ENCODE results near the gene KLHL24.

GRCh38 chr3:183592821-183593220, 42.6 kb upstream of the KLHL24 start:
- TF ChIP-seq, protein P1, sequence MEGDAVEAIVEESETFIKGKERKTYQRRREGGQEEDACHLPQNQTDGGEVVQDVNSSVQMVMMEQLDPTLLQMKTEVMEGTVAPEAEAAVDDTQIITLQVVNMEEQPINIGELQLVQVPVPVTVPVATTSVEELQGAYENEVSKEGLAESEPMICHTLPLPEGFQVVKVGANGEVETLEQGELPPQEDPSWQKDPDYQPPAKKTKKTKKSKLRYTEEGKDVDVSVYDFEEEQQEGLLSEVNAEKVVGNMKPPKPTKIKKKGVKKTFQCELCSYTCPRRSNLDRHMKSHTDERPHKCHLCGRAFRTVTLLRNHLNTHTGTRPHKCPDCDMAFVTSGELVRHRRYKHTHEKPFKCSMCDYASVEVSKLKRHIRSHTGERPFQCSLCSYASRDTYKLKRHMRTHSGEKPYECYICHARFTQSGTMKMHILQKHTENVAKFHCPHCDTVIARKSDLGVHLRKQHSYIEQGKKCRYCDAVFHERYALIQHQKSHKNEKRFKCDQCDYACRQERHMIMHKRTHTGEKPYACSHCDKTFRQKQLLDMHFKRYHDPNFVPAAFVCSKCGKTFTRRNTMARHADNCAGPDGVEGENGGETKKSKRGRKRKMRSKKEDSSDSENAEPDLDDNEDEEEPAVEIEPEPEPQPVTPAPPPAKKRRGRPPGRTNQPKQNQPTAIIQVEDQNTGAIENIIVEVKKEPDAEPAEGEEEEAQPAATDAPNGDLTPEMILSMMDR (conservative IDR thresholded peaks at IDR 0.05; ENCODE audit: low read depth, low read length) = no peak
- no peak for TF ChIP-seq EZH2 (IDR thresholded peaks at IDR 0.05; ENCODE audit: low read length, unreplicated experiment)
- TF ChIP-seq EZH2phosphoT487 (IDR thresholded peaks at IDR 0.05; ENCODE audit: borderline replicate concordance, low read length) = no peak

Data from PC-3 (cell line).